Activated naive CD4-positive, alpha-beta T cell treated with anti-CD3 and anti-CD28 coated beads, Interleukin-2, amount 10 ng/mL, durations not matched to agents 7 days and 5 days (primary cell): Measurements from ENCODE around the gene MRPL58.
"Not testable (repeated sequence)": the region's sequence is repeated elsewhere in the genome, so short reads cannot be mapped to it uniquely, and the experiment has no call there.

Source experiments
- CTCF ChIA-PET: fragments of 350-600 bp; sonication (Branson Sonifier 250); formaldehyde crosslinking; loops from one replicate; lab custom pipeline; 2021; ENCODE audit warnings: antibody characterized with exemption; lab: Charles Lee
- DNase-seq: peaks from one replicate; pipeline ENCODE4 v3.0.0-alpha.2; 2020
- H3K27ac Mint-ChIP-seq: one replicate; pipeline ENCODE4 v1.8.0; 2021; ENCODE audit warnings: mild to moderate bottlenecking, moderate library complexity, mixed read lengths
- H3K27me3 Mint-ChIP-seq: one replicate; pipeline ENCODE4 v1.8.0; 2021; ENCODE audit warnings: mild to moderate bottlenecking, mixed read lengths
- H3K36me3 Mint-ChIP-seq: one replicate; pipeline ENCODE4 v1.8.0; 2021; ENCODE audit warnings: mixed read lengths
- H3K4me1 Mint-ChIP-seq: one replicate; pipeline ENCODE4 v1.8.0; 2021; ENCODE audit warnings: mixed read lengths
- H3K4me3 Mint-ChIP-seq: one replicate; pipeline ENCODE4 v1.8.0; 2021; ENCODE audit warnings: mild to moderate bottlenecking, moderate library complexity, mixed read lengths
- H3K9me3 Mint-ChIP-seq: one replicate; pipeline ENCODE4 v1.8.0; 2021; ENCODE audit warnings: mixed read lengths

MRPL58 gene

DNA sequence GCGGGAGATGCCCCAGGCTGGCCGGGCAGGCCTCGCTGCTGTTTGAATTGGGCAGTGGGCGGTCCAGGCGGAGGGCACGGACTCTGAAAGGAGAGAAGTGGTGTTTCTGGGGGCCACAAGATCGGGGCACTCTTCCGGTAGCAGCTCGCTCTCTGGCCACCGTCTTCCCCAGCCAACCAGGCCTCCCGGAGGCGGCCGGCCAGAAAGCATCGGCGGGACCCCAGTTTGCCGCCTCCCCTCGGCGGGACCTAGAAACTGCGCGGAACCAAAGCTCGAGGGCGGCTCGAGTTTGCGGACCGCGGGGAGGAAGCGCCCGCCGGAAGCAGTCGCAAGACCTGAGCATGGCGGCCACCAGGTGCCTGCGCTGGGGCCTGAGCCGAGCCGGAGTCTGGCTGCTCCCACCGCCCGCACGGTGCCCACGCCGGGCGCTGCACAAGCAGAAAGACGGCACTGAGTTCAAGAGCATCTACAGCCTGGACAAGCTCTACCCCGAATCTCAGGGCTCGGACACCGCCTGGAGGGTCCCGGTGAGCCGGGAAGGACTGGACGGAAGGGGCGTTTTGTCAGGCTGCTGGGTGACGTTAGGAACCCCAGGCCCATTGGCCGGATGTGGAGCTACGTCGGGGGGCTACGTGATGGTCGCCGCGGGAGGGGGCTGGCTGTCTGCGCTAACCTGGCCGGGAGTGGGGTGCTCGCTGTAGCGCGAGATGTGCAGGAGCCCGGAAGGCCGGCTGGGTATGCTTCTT lies at the start of gene MRPL58:
Gene MRPL58, plus strand, starts transcription at position 325 of the 746 bp plus-strand sequence. Its CDS starts 17 bp downstream, at position 342.
- H3K4me1 Mint-ChIP-seq: peaks cover 29% of the 10 kb centered on the region
- peak within 1 kb of the TSS; percentile 92 for H3K27ac Mint-ChIP-seq
- H3K4me3 Mint-ChIP-seq: peak within 1 kb of the TSS; percentile 95
- DNase-seq: peak; percentile 88
- peaks cover 14% of the 10 kb centered on the region for H3K36me3 Mint-ChIP-seq
- CTCF ChIA-PET: interaction anchor here (0.8 to 12.1 kb wide), 12 partner anchors 12 to 189 kb away, joined by 3 to 122 read pairs (median 6); partner anchors contain the start of gene CDR2L
- no peaks in the 10 kb centered on the region for H3K9me3 Mint-ChIP-seq
- H3K27me3 Mint-ChIP-seq: peaks cover 18% of the 10 kb centered on the region

DNA sequence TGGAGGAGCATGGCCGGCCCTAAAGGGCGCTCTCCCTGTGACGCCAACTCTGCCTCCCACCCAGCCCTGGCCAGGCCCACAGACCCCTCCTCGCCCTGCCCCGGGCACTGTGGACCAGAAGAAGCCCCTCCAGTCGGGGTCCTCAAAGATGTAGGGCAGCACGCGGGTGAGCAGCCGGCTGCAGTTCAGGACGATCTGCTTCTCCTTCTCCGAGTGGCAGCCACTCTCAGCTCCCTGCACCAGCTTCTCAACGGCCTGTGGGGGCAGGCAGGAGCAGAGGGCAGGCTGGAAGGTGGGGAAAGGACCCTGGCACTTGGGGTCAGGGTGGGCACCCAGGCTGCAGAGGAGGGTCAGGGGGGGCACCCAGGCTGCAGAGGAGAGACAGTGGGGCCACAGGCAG lies 48.8 kb upstream of the MRPL58 start:
- Mint-ChIP-seq H3K27ac (no peak overlapping the region), H3K36me3 (no peaks in the 10 kb centered on the region), H3K9me3 (no peaks in the 10 kb centered on the region), H3K4me1 (peaks cover 9% of the 10 kb centered on the region), H3K27me3 (peaks cover 31% of the 10 kb centered on the region), H3K4me3 (no peak overlapping the region)
- no peak for DNase-seq
- CTCF ChIA-PET: interaction anchor here (0.9 to 10.2 kb wide), 4 partner anchors 39 to 238 kb away, joined by 3 to 152 read pairs (median 63); partner anchors contain the start of genes MRPL58, OTOP2 and USH1G

DNA sequence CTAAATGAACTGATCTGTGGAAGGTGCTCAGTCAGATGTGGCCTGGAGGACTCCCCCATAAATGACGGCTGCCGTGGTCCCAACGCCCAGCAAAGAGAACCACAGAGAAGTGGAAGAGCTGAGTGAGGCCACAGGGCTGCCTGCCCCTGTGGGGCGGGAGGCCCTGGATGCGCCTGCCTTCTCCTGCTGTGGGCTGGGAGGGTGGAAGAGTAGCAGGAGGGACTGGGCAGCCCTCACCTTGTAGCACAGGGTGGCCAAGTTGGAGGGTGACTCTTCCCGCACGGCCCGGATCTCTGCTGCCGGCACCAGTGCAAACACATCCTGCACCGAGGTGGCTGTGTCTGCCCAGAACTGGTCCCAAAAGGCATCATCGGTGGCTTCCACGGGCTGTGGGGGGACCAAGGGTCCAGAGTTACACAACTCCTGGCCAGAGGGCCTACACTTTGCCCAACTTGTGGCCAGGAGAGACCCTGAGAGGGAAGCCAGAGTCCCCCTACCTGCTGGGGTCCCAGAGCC lies 48.2 kb upstream of the MRPL58 start:
- DNase-seq: no peak
- CTCF ChIA-PET: interaction anchor here (0.9 to 10.2 kb wide), 4 partner anchors 39 to 237 kb away, joined by 3 to 152 read pairs (median 63); partner anchors contain the start of genes MRPL58, OTOP2 and USH1G
- Mint-ChIP-seq H3K36me3 (no peaks in the 10 kb centered on the region), H3K9me3 (no peaks in the 10 kb centered on the region), H3K27ac (no peak overlapping the region), H3K4me3 (no peak overlapping the region), H3K27me3 (peaks cover 29% of the 10 kb centered on the region), H3K4me1 (peaks cover 9% of the 10 kb centered on the region)

DNA sequence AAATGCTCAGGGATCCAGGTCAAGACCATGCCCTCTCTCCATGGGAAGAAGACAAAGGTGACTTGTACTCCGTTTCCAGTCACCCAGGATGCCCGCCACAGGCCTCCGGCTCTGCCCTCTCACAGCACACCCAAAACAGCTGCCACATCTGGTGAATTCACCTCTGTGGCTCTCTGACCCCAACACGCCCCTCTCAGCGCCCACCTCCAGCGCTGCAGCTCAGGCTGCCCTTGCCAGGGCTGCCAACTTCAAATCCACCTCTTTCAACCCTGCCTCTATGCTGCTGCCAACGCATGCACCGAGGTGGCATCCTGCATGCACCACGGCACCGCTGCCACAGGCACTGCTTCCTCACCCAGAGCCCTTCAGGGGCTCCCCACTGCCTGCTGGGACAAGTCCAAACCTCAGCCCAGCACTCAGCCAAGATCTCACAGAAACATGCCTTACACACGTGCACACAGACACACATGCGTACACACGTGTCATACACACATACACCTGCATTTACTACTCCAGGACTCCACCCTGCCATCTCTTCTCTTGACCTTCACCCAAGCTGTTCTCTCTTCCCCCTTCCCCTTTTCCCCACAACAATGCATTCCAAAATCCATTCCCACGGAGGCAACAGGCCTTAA lies 47.4 kb upstream of the MRPL58 start:
- CTCF ChIA-PET: interaction anchor here (1.5 to 5.6 kb wide), 2 partner anchors 45 to 237 kb away, joined by 4 to 122 read pairs; partner anchors contain the start of gene MRPL58
- H3K9me3 Mint-ChIP-seq: no peaks in the 10 kb centered on the region
- H3K27me3 Mint-ChIP-seq: peaks cover 23% of the 10 kb centered on the region
- no peak overlapping the region for H3K4me3 Mint-ChIP-seq
- H3K36me3 Mint-ChIP-seq: no peaks in the 10 kb centered on the region
- no peak for DNase-seq
- H3K27ac Mint-ChIP-seq: no peak overlapping the region
- peaks cover 9% of the 10 kb centered on the region for H3K4me1 Mint-ChIP-seq

DNA sequence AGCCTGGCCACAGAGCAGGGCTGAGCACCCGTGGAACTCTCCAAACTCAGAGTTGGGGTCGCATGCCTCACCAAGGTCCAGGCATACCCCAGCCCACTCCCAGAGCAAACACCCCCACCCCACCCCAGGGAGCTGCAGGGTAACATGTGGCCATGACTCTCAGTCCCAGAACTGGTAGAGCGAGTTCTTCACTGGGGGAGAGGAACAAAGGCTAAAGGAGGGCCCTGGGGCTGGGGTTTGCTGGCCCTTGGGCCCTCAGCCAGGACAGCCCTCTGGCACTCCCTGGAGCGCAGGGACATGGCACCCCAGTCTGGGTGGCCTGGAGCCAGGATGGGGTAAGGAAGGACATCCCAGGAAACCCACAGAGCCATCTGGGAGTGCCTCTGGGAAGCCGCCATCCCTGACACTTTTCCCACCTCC lies 44.1 kb upstream of the MRPL58 start:
- no peaks in the 10 kb centered on the region for H3K36me3 Mint-ChIP-seq
- peaks cover 45% of the 10 kb centered on the region for H3K27me3 Mint-ChIP-seq
- no peak overlapping the region for H3K27ac Mint-ChIP-seq
- peaks cover 6% of the 10 kb centered on the region for H3K4me1 Mint-ChIP-seq
- H3K4me3 Mint-ChIP-seq: no peak overlapping the region
- H3K9me3 Mint-ChIP-seq: no peaks in the 10 kb centered on the region
- no peak for DNase-seq
- CTCF ChIA-PET: interaction anchor here (0.7 to 1.8 kb wide), 2 partner anchors 10 to 193 kb away, joined by 5 read pairs; no protein-coding TSS in a partner anchor

DNA sequence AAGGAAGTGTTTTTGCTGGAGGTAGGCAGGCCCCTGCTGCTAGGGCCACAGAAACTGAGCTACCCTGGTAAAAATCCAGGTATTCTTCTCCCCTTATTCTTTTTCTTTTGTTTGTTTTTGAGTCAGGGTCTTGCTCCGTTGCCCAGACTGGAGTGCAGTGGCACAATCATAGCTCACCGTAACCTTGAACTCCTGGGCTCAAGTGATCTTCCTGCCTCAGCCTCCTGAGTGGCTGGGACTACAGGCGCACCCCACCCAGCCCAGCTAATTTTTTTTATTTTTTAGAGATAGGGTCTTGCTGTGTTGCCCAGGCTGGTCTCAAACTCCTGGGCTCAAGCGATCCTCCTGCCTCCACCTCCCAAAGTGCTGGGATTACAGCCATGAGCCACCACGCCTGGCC lies 43.0 kb upstream of the MRPL58 start:
- not testable (repeated sequence) for H3K36me3 Mint-ChIP-seq, H3K9me3 Mint-ChIP-seq, H3K4me1 Mint-ChIP-seq, DNase-seq, H3K4me3 Mint-ChIP-seq, H3K27ac Mint-ChIP-seq
- peaks cover 56% of the 10 kb centered on the region for H3K27me3 Mint-ChIP-seq
- CTCF ChIA-PET: interaction anchor here (1.8 to 8.0 kb wide), 2 partner anchors 8 to 11 kb away, joined by 5 to 63 read pairs; no protein-coding TSS in a partner anchor

DNA sequence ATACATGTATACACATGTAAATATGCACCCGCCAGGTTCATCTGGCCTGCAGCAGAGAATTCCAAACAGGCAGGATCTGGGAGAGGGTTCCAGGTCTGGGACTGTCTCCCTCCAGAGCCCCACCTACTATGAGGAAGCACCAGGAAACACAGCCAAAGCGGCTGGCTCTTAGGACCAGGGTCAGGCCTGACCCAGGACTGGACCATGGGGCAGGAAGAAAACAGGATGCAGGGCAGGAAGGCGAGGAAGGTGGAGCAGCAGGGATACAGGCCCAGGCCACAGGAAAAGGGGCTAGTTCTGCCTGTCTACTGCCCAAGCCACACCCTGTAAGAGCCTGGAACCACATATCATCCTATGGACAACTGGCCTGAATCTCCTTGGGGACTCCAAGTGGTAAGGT lies 42.1 kb upstream of the MRPL58 start:
- peaks cover 6% of the 10 kb centered on the region for H3K4me1 Mint-ChIP-seq
- DNase-seq: no peak
- peak overlapping the region; percentile 3 for H3K27ac Mint-ChIP-seq
- peaks cover 60% of the 10 kb centered on the region for H3K27me3 Mint-ChIP-seq
- CTCF ChIA-PET: interaction anchor here (8.0 kb wide), 1 partner anchor 9 kb away, joined by 63 read pairs; no protein-coding TSS in a partner anchor
- H3K9me3 Mint-ChIP-seq: no peaks in the 10 kb centered on the region
- H3K4me3 Mint-ChIP-seq: no peak overlapping the region
- H3K36me3 Mint-ChIP-seq: no peaks in the 10 kb centered on the region

DNA sequence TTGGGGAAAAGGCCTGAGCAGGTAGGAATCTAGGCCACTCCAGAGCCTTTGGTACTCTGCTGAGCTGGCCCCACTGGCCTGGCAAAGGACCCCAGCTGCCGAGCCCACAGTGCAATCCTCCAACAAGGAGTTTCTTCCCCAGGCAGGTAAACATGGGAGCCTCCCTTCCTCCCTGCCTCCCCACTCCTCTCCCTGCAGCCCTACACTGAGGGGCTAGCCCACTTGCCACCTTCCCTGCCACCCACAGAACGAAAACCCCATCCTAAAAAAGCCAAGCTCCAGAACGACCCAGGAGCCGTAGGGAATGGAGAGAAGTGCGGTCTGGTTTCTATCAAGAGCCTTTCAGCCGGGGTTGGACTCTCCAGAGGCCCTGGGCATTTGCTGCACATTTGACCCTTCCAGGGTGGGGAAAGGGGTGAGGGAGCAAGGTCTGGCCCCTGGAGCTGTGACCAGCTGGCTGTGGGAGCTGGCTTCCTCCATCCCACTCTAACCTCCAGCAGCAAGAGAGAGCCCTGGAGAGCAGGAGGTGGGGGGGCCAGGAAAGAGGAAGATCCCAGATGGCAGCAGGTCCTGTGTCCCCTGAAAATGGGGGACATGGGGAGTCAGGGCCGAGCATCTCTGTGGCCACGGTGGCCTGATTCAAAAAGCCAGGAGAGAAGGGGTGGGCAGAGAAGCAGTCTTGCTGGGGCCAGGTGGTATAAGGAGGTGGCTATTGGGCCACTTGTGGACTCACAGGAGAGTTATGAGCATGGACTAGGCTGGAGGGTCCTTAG lies 41.2 kb upstream of the MRPL58 start:
- Mint-ChIP-seq H3K4me3 (peak overlapping the region; percentile 23), H3K27ac (no peak overlapping the region), H3K4me1 (peaks cover 6% of the 10 kb centered on the region), H3K36me3 (no peaks in the 10 kb centered on the region), H3K9me3 (no peaks in the 10 kb centered on the region), H3K27me3 (peaks cover 66% of the 10 kb centered on the region)
- CTCF ChIA-PET: interaction anchor here (0.6 to 8.0 kb wide), 5 partner anchors 10 to 231 kb away, joined by 3 to 63 read pairs (median 3); no protein-coding TSS in a partner anchor
- no peak for DNase-seq

DNA sequence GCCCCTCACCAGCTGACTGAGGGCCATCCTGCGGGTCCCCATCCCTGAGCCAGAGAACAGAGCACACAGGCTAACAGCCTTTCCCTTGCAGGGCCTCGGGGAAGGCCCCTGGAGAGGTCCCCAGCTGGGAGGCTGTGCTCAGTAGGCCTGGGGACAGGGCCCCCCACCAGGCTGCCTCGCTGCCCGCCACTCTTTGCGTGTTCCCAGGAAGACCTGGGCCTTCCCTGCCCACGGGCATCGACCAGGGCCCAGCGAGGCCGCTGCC lies 40.7 kb upstream of the MRPL58 start:
- DNase-seq: no peak
- H3K4me3 Mint-ChIP-seq: peak overlapping the region; percentile 46
- no peaks in the 10 kb centered on the region for H3K36me3 Mint-ChIP-seq
- H3K27ac Mint-ChIP-seq: no peak overlapping the region
- no peaks in the 10 kb centered on the region for H3K9me3 Mint-ChIP-seq
- H3K4me1 Mint-ChIP-seq: peaks cover 6% of the 10 kb centered on the region
- CTCF ChIA-PET: interaction anchor here (0.6 to 8.0 kb wide), 5 partner anchors 11 to 230 kb away, joined by 3 to 63 read pairs (median 3); no protein-coding TSS in a partner anchor
- H3K27me3 Mint-ChIP-seq: peaks cover 67% of the 10 kb centered on the region

DNA sequence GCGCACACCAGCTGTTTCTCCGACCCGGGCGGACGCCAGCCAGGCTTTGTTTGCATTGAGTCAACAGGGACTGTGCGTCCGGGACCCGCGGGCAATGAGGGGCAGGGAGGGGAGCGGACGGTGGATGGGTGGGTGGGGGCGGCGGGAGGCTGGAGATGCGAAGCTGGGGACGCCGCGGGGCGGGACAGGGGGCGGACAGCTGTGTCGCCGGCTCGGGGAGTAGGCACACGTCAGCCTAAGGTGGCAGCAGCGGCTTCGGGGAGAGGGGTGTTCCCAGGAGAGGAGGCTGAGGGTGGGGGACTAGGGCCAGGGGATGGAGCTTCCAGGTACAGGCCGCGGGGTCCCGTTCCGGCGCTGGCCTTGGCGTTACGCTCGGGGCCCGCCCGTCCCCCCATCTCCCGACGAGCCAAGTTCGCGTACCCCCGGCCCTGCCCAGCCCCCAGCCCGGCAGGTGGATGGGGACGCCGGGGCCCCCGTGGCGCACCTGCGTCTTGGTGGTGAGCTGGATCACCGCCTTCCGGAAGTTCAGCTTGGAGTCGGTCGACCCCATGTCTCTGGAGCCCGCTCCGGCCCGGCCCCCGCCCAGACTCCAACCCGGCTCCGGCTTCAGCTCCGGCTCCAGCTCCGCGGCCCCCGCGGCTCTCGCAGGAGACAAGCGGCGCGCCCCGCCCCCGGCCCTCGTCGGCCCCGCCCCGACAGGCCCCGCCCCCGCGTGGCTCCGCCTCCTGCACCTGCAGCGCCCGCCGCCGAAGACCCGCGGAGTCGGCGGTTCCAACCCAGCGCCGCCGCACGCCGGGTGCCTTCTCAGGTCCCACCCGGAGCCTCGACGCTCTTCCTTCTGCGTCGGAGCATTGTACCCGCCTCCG lies 40.1 kb upstream of the MRPL58 start, which contains the start of gene HID1:
Gene HID1, minus strand, starts transcription at position 653 of the 866 bp plus-strand sequence. Its CDS starts 103 bp downstream, at position 550.
- Mint-ChIP-seq H3K4me3 (peak within 1 kb of the TSS; percentile 74), H3K9me3 (no peaks in the 10 kb centered on the region), H3K27ac (no peak within 1 kb of the TSS), H3K36me3 (no peaks in the 10 kb centered on the region), H3K4me1 (peaks cover 6% of the 10 kb centered on the region), H3K27me3 (peaks cover 72% of the 10 kb centered on the region)
- CTCF ChIA-PET: interaction anchor here (1.0 to 8.0 kb wide), 4 partner anchors 11 to 440 kb away, joined by 3 to 63 read pairs (median 4); no protein-coding TSS in a partner anchor
- DNase-seq: peak; percentile 84

DNA sequence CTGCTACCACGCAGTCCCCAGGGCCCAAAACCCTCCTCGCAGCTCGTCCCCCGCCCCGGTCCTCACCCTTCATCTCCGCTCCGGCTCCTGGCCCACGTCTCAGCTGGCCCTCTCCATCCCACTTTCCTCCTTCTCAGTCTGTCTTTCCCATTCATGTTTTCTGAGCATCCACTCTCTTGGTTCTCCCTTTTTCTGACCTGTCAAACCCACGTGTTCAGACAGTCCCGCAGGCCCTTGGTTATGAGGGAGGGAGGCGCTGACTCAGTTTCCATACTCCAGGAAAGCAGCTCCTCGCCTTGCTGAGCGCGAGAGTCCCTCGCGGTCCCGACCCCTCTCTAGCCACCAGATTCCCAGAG lies 39.5 kb upstream of the MRPL58 start:
- Mint-ChIP-seq H3K4me3 (peak overlapping the region; percentile 74), H3K36me3 (no peaks in the 10 kb centered on the region), H3K9me3 (no peaks in the 10 kb centered on the region), H3K4me1 (peaks cover 6% of the 10 kb centered on the region), H3K27ac (no peak overlapping the region), H3K27me3 (peaks cover 79% of the 10 kb centered on the region)
- CTCF ChIA-PET: interaction anchor here (1.0 to 8.0 kb wide), 4 partner anchors 12 to 439 kb away, joined by 3 to 63 read pairs (median 4); no protein-coding TSS in a partner anchor
- DNase-seq: no peak

DNA sequence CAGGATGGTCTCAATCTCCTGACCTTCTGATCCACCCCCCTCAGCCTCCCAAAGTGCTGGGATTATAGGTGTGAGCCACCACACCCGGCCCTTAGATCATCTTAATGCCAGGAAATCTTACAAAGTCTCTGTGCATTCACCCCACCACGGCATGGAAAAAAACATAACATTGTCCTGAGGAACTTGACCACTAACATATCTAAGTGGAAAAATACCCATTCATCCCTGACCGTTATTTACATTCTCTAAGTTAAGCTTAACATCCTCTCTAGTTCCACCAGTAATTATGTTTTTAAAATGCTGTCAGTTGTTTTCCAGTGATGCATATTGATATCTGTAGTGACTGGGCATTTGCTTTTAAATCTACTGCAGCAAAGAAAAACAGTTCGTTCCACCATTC lies 36.5 kb upstream of the MRPL58 start:
- peaks cover 16% of the 10 kb centered on the region for H3K4me1 Mint-ChIP-seq
- H3K4me3 Mint-ChIP-seq: no peak overlapping the region
- no peaks in the 10 kb centered on the region for H3K36me3 Mint-ChIP-seq
- CTCF ChIA-PET: interaction anchor here (8.0 kb wide), 1 partner anchor 15 kb away, joined by 63 read pairs; no protein-coding TSS in a partner anchor
- no peaks in the 10 kb centered on the region for H3K9me3 Mint-ChIP-seq
- peaks cover 83% of the 10 kb centered on the region for H3K27me3 Mint-ChIP-seq
- no peak for DNase-seq
- no peak overlapping the region for H3K27ac Mint-ChIP-seq
